ENCODE data around the gene CALN1.

CALN1 gene

GRCh38 chr7:71912476-71912875 is 499.7 kb downstream of the CALN1 start:
- TF ChIP-seq CTCF (IDR thresholded peaks at IDR 0.05; ENCODE audit: low read depth, low read length, missing control alignments): no peak
- no peak for DNase-seq (ENCODE audit: extremely low read depth, low read depth)
- no peak overlapping the region for H3K4me3 ChIP-seq (replicated peaks; ENCODE audit: low read depth, low read length)

- no peak for DNase-seq (ENCODE audit: extremely low read depth, low read depth)
- no peak overlapping the region for H3K4me3 ChIP-seq (replicated peaks; ENCODE audit: low read depth, low read length)
- no peak for TF ChIP-seq CTCF (IDR thresholded peaks at IDR 0.05; ENCODE audit: low read depth, low read length, missing control alignments)
These were observed 501.1 kb downstream of the CALN1 start for GRCh38 chr7:71911051-71911450.

- no peak overlapping the region for H3K4me3 ChIP-seq (replicated peaks; ENCODE audit: low read depth, low read length)
- DNase-seq (ENCODE audit: extremely low read depth, low read depth): no peak
- no peak for TF ChIP-seq CTCF (IDR thresholded peaks at IDR 0.05; ENCODE audit: low read depth, low read length, missing control alignments)
These were observed 506.3 kb downstream of the CALN1 start for GRCh38 chr7:71905821-71906220.

GRCh38 chr7:71904484-71904883 is 507.7 kb downstream of the CALN1 start:
- TF ChIP-seq CTCF (IDR thresholded peaks at IDR 0.05; ENCODE audit: low read depth, low read length, missing control alignments): no peak
- no peak overlapping the region for H3K4me3 ChIP-seq (replicated peaks; ENCODE audit: low read depth, low read length)
- DNase-seq (ENCODE audit: extremely low read depth, low read depth): no peak

GRCh38 chr7:71900556-71900955 is 511.6 kb downstream of the CALN1 start:
- no peak overlapping the region for H3K4me3 ChIP-seq (replicated peaks; ENCODE audit: low read depth, low read length)
- DNase-seq (ENCODE audit: extremely low read depth, low read depth): no peak
- no peak for TF ChIP-seq CTCF (IDR thresholded peaks at IDR 0.05; ENCODE audit: low read depth, low read length, missing control alignments)

GRCh38 chr7:71896535-71896934 is 515.6 kb downstream of the CALN1 start:
- H3K4me3 ChIP-seq (replicated peaks; ENCODE audit: low read depth, low read length): no peak overlapping the region
- TF ChIP-seq CTCF (IDR thresholded peaks at IDR 0.05; ENCODE audit: low read depth, low read length, missing control alignments): no peak
- no peak for DNase-seq (ENCODE audit: extremely low read depth, low read depth)

- H3K4me3 ChIP-seq (replicated peaks; ENCODE audit: low read depth, low read length): no peak overlapping the region
- DNase-seq (ENCODE audit: extremely low read depth, low read depth): no peak
- TF ChIP-seq CTCF (IDR thresholded peaks at IDR 0.05; ENCODE audit: low read depth, low read length, missing control alignments): no peak
These were observed 526.1 kb downstream of the CALN1 start for GRCh38 chr7:71886046-71886445.
